K562 (cell line): Measurements from ENCODE around the gene GFOD1. TPM values are rescaled to one million over a fixed set of nuclear protein-coding genes. Genes with fewer than 3 reads are reported as not detected.

Experiments
- ATAC-seq: fragments of 200-7000 bp; cut with Tn5 transposase; 3 replicates; pipeline ENCODE4 v1.9.1; 2020; ENCODE audit warnings: moderate library complexity
- BruUV-seq: library from RNA; stranded (reverse); fragments of 400-500 nt; replicated peaks from 2 replicates; lab custom pipeline; 2021; lab: Mats Ljungman, UMichigan
- CTCF ChIA-PET: fragments of 300-600 bp; formaldehyde crosslinking; extraction: SDS; loops from one replicate; lab custom pipeline; 2021; ENCODE audit warnings: low intra/inter-chr PET ratio; lab: Yijun Ruan, JAX
- POLR2A ChIA-PET: fragments of 300-600, 350-650 bp; sonication (Branson Sonifier 250); formaldehyde crosslinking; extraction: SDS; loops from one replicate; lab custom pipeline; 2021; ENCODE audit warnings: antibody characterized with exemption, inconsistent platforms; lab: Yijun Ruan, JAX
- DNase-seq, 4 experiments: peaks; one replicate each; pipeline versions ENCODE4 v3.0.0 to v3.0.0-alpha.2; 2011 to 2018; ENCODE audit warnings: low spot score in 3 of 4, mixed read lengths in 3 of 4; ENCODE audit errors: extremely low read depth in 1 of 4
- FAIRE-seq: peaks from 2 replicates; lab custom pipeline; 2011; peaks lifted over from hg19 to GRCh38; lab: Jason Lieb, UNC
- H2AFZ ChIP-seq: 2 replicates; pipeline ENCODE4 v1.6.0; 2011; ENCODE audit warnings: low read depth, low read length, control low read depth, inconsistent platforms
- H3K27ac ChIP-seq: fragments of 200-600 bp; 3 replicates; pipeline ENCODE4 v1.8.0; 2011; ENCODE audit warnings: low read depth, mild to moderate bottlenecking, control low read depth, inconsistent platforms, low read length, moderate library complexity, mixed read lengths; ENCODE audit errors: extremely low read depth
- H3K27me3 ChIP-seq, 2 experiments: fragments of 300-600 bp in 1 of 2; 2 replicates in 1 of 2; 3 replicates in 1 of 2; pipeline versions ENCODE4 v1.6.0 to v1.8.0; 2011; ENCODE audit warnings: inconsistent platforms in 2 of 2, low read length in 2 of 2, mild to moderate bottlenecking in 1 of 2, mixed read lengths in 1 of 2, moderate library complexity in 1 of 2; ENCODE audit not compliant: control insufficient read depth in 2 of 2, insufficient read depth in 2 of 2
- H3K36me3 ChIP-seq: fragments of 300-600 bp; 3 replicates; pipeline ENCODE4 v1.8.0; 2011; ENCODE audit warnings: mild to moderate bottlenecking, low read length, inconsistent platforms; ENCODE audit not compliant: control insufficient read depth, insufficient read depth
- H3K4me1 ChIP-seq, 2 experiments: fragments of 200-600 bp in 1 of 2; replicated peaks in 1 of 2; 2 replicates in 1 of 2; 3 replicates in 1 of 2; pipeline versions ENCODE4 v1.5.1 to v1.8.0; 2011; ENCODE audit warnings: inconsistent platforms in 2 of 2, low read length in 2 of 2, mild to moderate bottlenecking in 1 of 2, mixed read lengths in 1 of 2, moderate library complexity in 1 of 2; ENCODE audit not compliant: control insufficient read depth in 2 of 2, insufficient read depth in 2 of 2
- H3K4me2 ChIP-seq: 2 replicates; pipeline ENCODE4 v1.6.1; 2011; ENCODE audit warnings: low read length, control low read depth, inconsistent platforms, mixed read lengths; ENCODE audit not compliant: insufficient read depth
- H3K4me3 ChIP-seq: fragments of 200-600 bp; sonication (generic), shearing (Covaris generic); 2 replicates; pipeline ENCODE4 v1.5.1; 2016; ENCODE audit warnings: control low read depth, inconsistent platforms
- H3K79me2 ChIP-seq: fragments of 200-600 bp; 3 replicates; pipeline ENCODE4 v1.8.0; 2011; ENCODE audit warnings: low read length, inconsistent platforms; ENCODE audit not compliant: control insufficient read depth, insufficient read depth
- H3K9ac ChIP-seq, 2 experiments: 2 replicates each; pipeline versions ENCODE4 v1.6.0 to v1.6.1; 2011; ENCODE audit warnings: low read depth in 2 of 2, low read length in 2 of 2, control low read depth in 1 of 2, inconsistent platforms in 1 of 2, mild to moderate bottlenecking in 1 of 2, mixed read lengths in 1 of 2; ENCODE audit not compliant: insufficient read depth in 1 of 2
- H3K9me1 ChIP-seq: one replicate; pipeline ENCODE4 v1.6.0; 2011; ENCODE audit warnings: inconsistent platforms, mild to moderate bottlenecking, low read length, moderate library complexity; ENCODE audit not compliant: control insufficient read depth, insufficient read depth
- H3K9me3 ChIP-seq: replicated peaks from 2 replicates; pipeline ENCODE4 v1.5.1; 2011; ENCODE audit warnings: low read depth, low read length, inconsistent platforms; ENCODE audit not compliant: control insufficient read depth, insufficient read depth
- H4K20me1 ChIP-seq: replicated peaks from 2 replicates; pipeline ENCODE4 v1.6.1; 2011; ENCODE audit warnings: low read length, inconsistent platforms, mixed read lengths; ENCODE audit not compliant: control insufficient read depth, insufficient read depth
- E2F5 ChIP-seq: sonication (generic); formaldehyde crosslinking; IDR thresholded peaks from 2 replicates; pipeline ENCODE4 v1.8.0; 2022; ENCODE audit warnings: mild to moderate bottlenecking, missing genetic modification reagents
- HDAC1 ChIP-seq, 2 experiments: fragments of 450-650 bp; IDR thresholded peaks; 2 replicates each; pipeline ENCODE4 v1.6.1; 2016 to 2017; ENCODE audit warnings: inconsistent platforms in 1 of 2, mild to moderate bottlenecking in 1 of 2, moderate library complexity in 1 of 2
- KLF6 ChIP-seq: fragments of 250-450 bp; sonication (Bioruptor Pico); IDR thresholded peaks from 2 replicates; pipeline ENCODE4 v1.4.0; 2020; ENCODE audit warnings: mild to moderate bottlenecking, moderate library complexity, borderline replicate concordance
- PHF21A ChIP-seq: fragments of 450-650 bp; IDR thresholded peaks from 2 replicates; pipeline ENCODE4 v1.6.1; 2017; ENCODE audit warnings: low read depth, borderline replicate concordance
- SIN3A ChIP-seq, 2 experiments: fragments of 150-350 bp in 1 of 2; IDR thresholded peaks; 2 replicates each; pipeline ENCODE4 v1.6.1; 2011 to 2016; ENCODE audit warnings: borderline replicate concordance in 2 of 2, low read depth in 2 of 2, low read length in 2 of 2, mild to moderate bottlenecking in 2 of 2, moderate library complexity in 2 of 2; ENCODE audit not compliant: control insufficient read depth in 1 of 2
- ZNF124 ChIP-seq: sonication (generic); formaldehyde crosslinking; IDR thresholded peaks from 2 replicates; pipeline ENCODE4 v1.8.1; 2022; ENCODE audit warnings: missing genetic modification reagents
- ZNF274 ChIP-seq: IDR thresholded peaks from 2 replicates; pipeline ENCODE4 v1.6.1; 2011; ENCODE audit warnings: low read depth, mild to moderate bottlenecking, low read length, moderate library complexity, borderline replicate concordance
- ZNF780A ChIP-seq: fragments of 250-450 bp; sonication (Bioruptor Pico); IDR thresholded peaks from 2 replicates; pipeline ENCODE4 v1.5.0; 2021; ENCODE audit warnings: mild to moderate bottlenecking
- WGBS: fragments of 100-300 bp; shearing (Covaris generic); methylation state at CpG from one replicate; pipeline ENCODE4 v1.1.6; 2016; ENCODE audit warnings: low coverage, mixed read lengths; ENCODE audit not compliant: insufficient coverage; ENCODE audit errors: missing lambda C conversion rate; 5-methylcytosine and 5-hydroxymethylcytosine counted together
- in situ Hi-C: fragments of 300-500 bp; cut with MboI; formaldehyde crosslinking; loops from 4 replicates; pipeline ENCODE4 v1.15.0; 2018; ENCODE audit warnings: inconsistent platforms, mixed read lengths
- intact Hi-C: fragments of 100-400 bp; cut with micrococcal nuclease; formaldehyde crosslinking; loops from 2 replicates; pipeline ENCODE4 v1.14.2; 2022
- polyA plus RNA-seq, 8 experiments: library from polyadenylated mRNA; depleted of rRNA in 4 of 8; stranded (reverse) in 5 of 8; unstranded in 3 of 8; fragments of >200 nt; fragmentation: Nextera tagmentation in 2 of 8; fragmentation: Illumina TruSeq in 1 of 8; extraction: Ambion mirVana in 2 of 8; extraction: Trizol in 1 of 8; gene quantifications; 2 replicates each; pipeline versions ENCODE4 v1.2.1 to v1.2.3, GENCODE V29; 2011 to 2014; ENCODE audit warnings: inconsistent platforms in 1 of 8, missing spikeins in 1 of 8
- total RNA-seq, 7 experiments: library from RNA; depleted of rRNA in 6 of 7; stranded (reverse); fragments of >200 nt in 6 of 7; fragmentation: Illumina TruSeq in 2 of 7; extraction: Trizol in 2 of 7; gene quantifications; 2 replicates each; pipeline versions ENCODE4 v1.2.1 to v1.2.3, GENCODE V29; 2011 to 2021; ENCODE audit warnings: low replicate concordance in 1 of 7
- TF ChIP-seq, protein P1 (sequence below), 2 experiments: fragments of 450-650 bp; IDR thresholded peaks; 2 replicates each; pipeline ENCODE4 v1.6.1; 2016
- TF ChIP-seq, protein P2 (sequence below): fragments of 450-650 bp; formaldehyde crosslinking; IDR thresholded peaks from 2 replicates; pipeline ENCODE4 v1.4.0; 2020; ENCODE audit warnings: mild to moderate bottlenecking, mixed read lengths
- TF ChIP-seq, protein P3 (sequence below): fragments of 250-450 bp; sonication (Bioruptor Pico); IDR thresholded peaks from 2 replicates; pipeline ENCODE4 v1.5.0; 2020; ENCODE audit warnings: mild to moderate bottlenecking

Gene GFOD1
- total and polyA plus RNA-seq, 9 of the 15 experiments (the other 6 are each of a cell fraction or from before 2014, with no cell fraction given) = 3.8 to 12.0 (median 8.2) TPM

DNA sequence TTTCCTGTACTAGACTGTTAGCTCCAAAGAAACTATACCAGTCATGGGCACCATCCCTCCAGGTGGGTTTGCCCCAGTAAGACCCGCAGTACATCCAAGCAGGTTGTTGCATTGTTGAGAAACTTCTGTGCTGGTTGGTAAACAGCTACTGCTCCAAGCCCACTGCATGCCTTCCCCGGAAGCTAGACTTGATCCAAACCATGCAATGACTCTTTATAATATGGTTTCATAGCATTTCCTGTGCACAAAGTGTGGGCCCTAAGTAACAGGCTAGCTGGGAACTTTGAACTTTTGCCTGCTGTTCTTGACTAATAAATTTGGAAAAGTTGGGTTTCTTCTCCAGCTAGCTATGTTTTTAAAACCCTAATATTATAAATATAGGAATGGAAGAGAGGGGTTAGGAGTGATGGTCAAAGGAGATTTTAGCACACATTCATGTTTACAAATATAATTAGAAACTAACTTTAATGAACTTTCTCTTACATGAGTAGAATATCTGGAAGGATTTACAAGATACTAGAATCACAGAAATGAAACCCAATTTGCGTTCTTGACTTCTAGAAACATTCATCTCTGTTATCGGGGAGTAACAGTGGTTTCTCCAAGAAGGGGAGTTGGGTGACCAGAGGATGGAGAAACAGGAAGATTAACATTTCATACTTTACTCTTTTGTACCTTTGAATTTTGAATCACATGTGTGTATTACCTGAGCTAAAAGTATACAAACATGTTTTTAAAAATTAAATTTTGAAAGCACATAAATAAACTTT lies 51.7 kb downstream of the GFOD1 start:
- FAIRE-seq = no peak
- Histone ChIP-seq H3K27me3 (no peaks in the 10 kb centered on the region), H3K79me2 (no peaks in the 10 kb centered on the region), H2AFZ (no peak overlapping the region), H3K9me1 (no peaks in the 10 kb centered on the region), H3K4me3 (no peak overlapping the region), H3K9ac (no peak overlapping the region), H3K27ac (no peak overlapping the region), H3K36me3 (no peaks in the 10 kb centered on the region), H3K4me2 (no peak overlapping the region), H3K4me1 (peaks cover 0 to 11% of the 10 kb centered on the region in 2 experiments; a peak in 3 of 5 replicates), H4K20me1 (no peaks in the 10 kb centered on the region), H3K9me3 (no peaks in the 10 kb centered on the region; the same call in 1 of the 2 replicates)
- ChIA-PET CTCF (no interaction called here), POLR2A (interaction anchor here (0.7 kb wide), 1 partner anchor 9 kb away, joined by 5 read pairs; no protein-coding TSS in a partner anchor)
- intact Hi-C loops (no loop called here), in situ Hi-C loops (no loop called here)
- no TSS peak for BruUV-seq
- no peak for ATAC-seq
- DNase-seq = no peak
- WGBS = 43% methylated on average over 4 of the region's 4 CpGs
- TF ChIP-seq ZNF274 (no peak), HDAC1 (IDR thresholded peaks at IDR 0.05) (no peak), SIN3A (IDR thresholded peaks at IDR 0.05; ENCODE audit: borderline replicate concordance in 2 of 2, control insufficient read depth in 1 of 2, low read depth in 2 of 2, low read length in 2 of 2) (no peak), KLF6 (CRISPR knock-in tag) (no peak), ZNF124 (CRISPR knock-in tag) (no peak), PHF21A (no peak), E2F5 (no peak), ZNF780A (CRISPR knock-in tag) (no peak)
- TF ChIP-seq, protein P1, sequence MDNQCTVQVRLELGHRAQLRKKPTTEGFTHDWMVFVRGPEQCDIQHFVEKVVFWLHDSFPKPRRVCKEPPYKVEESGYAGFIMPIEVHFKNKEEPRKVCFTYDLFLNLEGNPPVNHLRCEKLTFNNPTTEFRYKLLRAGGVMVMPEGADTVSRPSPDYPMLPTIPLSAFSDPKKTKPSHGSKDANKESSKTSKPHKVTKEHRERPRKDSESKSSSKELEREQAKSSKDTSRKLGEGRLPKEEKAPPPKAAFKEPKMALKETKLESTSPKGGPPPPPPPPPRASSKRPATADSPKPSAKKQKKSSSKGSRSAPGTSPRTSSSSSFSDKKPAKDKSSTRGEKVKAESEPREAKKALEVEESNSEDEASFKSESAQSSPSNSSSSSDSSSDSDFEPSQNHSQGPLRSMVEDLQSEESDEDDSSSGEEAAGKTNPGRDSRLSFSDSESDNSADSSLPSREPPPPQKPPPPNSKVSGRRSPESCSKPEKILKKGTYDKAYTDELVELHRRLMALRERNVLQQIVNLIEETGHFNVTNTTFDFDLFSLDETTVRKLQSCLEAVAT (IDR thresholded peaks at IDR 0.05) = no peak
- TF ChIP-seq, protein P2, sequence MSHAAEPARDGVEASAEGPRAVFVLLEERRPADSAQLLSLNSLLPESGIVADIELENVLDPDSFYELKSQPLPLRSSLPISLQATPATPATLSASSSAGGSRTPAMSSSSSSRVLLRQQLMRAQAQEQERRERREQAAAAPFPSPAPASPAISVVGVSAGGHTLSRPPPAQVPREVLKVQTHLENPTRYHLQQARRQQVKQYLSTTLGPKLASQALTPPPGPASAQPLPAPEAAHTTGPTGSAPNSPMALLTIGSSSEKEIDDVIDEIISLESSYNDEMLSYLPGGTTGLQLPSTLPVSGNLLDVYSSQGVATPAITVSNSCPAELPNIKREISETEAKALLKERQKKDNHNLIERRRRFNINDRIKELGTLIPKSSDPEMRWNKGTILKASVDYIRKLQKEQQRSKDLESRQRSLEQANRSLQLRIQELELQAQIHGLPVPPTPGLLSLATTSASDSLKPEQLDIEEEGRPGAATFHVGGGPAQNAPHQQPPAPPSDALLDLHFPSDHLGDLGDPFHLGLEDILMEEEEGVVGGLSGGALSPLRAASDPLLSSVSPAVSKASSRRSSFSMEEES (CRISPR knock-in tag) = no peak
- TF ChIP-seq, protein P3, sequence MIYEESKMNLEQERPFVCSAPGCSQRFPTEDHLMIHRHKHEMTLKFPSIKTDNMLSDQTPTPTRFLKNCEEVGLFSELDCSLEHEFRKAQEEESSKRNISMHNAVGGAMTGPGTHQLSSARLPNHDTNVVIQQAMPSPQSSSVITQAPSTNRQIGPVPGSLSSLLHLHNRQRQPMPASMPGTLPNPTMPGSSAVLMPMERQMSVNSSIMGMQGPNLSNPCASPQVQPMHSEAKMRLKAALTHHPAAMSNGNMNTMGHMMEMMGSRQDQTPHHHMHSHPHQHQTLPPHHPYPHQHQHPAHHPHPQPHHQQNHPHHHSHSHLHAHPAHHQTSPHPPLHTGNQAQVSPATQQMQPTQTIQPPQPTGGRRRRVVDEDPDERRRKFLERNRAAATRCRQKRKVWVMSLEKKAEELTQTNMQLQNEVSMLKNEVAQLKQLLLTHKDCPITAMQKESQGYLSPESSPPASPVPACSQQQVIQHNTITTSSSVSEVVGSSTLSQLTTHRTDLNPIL (CRISPR knock-in tag) = no peak
